Common myeloid progenitor, CD34-positive (primary cell): Measurements from ENCODE around the gene ZNF628.

ENCODE experiments used
- CTCF ChIA-PET: fragments of 350-600 bp; sonication (Branson Sonifier 250); formaldehyde crosslinking; loops from one replicate; lab custom pipeline; 2021; ENCODE audit warnings: antibody characterized with exemption; lab: Charles Lee
- POLR2A ChIA-PET: fragments of 350-600 bp; sonication (Branson Sonifier 250); formaldehyde crosslinking; loops from one replicate; lab custom pipeline; 2021; ENCODE audit warnings: antibody characterized with exemption; lab: Charles Lee
- DNase-seq, 3 donors: peaks; one replicate each; pipeline versions ENCODE4 v3.0.0 to v3.0.0-alpha.2; 2013
- H3K27ac ChIP-seq, 2 experiments: 1 replicate in 1 of 2; 2 replicates in 1 of 2; pipeline ENCODE4 v1.7.0; 2013; ENCODE audit warnings: inconsistent platforms in 2 of 2, low read length in 2 of 2, mild to moderate bottlenecking in 2 of 2, low read depth in 1 of 2, moderate library complexity in 1 of 2; ENCODE audit not compliant: severe bottlenecking in 2 of 2, insufficient read depth in 1 of 2, poor library complexity in 1 of 2
- H3K27me3 ChIP-seq, 5 experiments: replicated peaks in 2 of 5; 1 replicate in 3 of 5; 2 replicates in 2 of 5; pipeline versions ENCODE4 v1.6.1 to v1.7.0; 2013; ENCODE audit warnings: low read length in 4 of 5, mild to moderate bottlenecking in 2 of 5, moderate library complexity in 2 of 5, inconsistent platforms in 1 of 5; ENCODE audit not compliant: insufficient read depth in 5 of 5, control insufficient read depth in 4 of 5
- H3K36me3 ChIP-seq, 4 experiments: 1 replicate in 2 of 4; 2 replicates in 2 of 4; pipeline versions ENCODE4 v1.6.1 to v1.7.0; 2013; ENCODE audit warnings: low read length in 3 of 4, control low read depth in 1 of 4, mild to moderate bottlenecking in 1 of 4; ENCODE audit not compliant: control insufficient read depth in 4 of 4, insufficient read depth in 4 of 4
- H3K4me1 ChIP-seq, 4 experiments: 1 replicate in 3 of 4; 2 replicates in 1 of 4; pipeline versions ENCODE4 v1.6.1 to v1.7.1; 2013; ENCODE audit warnings: low read length in 3 of 4, mild to moderate bottlenecking in 3 of 4, control low read depth in 1 of 4, inconsistent platforms in 1 of 4, moderate library complexity in 1 of 4; ENCODE audit not compliant: control insufficient read depth in 4 of 4, insufficient read depth in 4 of 4; ENCODE audit errors: control extremely low read depth in 1 of 4
- H3K4me3 ChIP-seq, 7 experiments: 1 replicate in 4 of 7; 2 replicates in 3 of 7; pipeline versions ENCODE4 v1.5.1 to v1.7.0; 2013; ENCODE audit warnings: mild to moderate bottlenecking in 7 of 7, low read length in 6 of 7, moderate library complexity in 6 of 7, inconsistent platforms in 2 of 7, low read depth in 2 of 7, control low read depth in 1 of 7; ENCODE audit not compliant: insufficient read depth in 4 of 7, control insufficient read depth in 1 of 7; ENCODE audit errors: extremely low read depth in 1 of 7
- H3K9me3 ChIP-seq, 5 experiments: 1 replicate in 4 of 5; 2 replicates in 1 of 5; pipeline versions ENCODE4 v1.6.1 to v1.7.1; 2013; ENCODE audit warnings: low read length in 4 of 5, mild to moderate bottlenecking in 2 of 5, inconsistent platforms in 1 of 5, low read depth in 1 of 5, moderate library complexity in 1 of 5; ENCODE audit not compliant: control insufficient read depth in 4 of 5, insufficient read depth in 2 of 5; ENCODE audit errors: control extremely low read depth in 1 of 5
- WGBS: methylation state at CpG from one replicate; pipeline ENCODE4 v1.1.5; 2013; ENCODE audit not compliant: insufficient coverage; 5-methylcytosine and 5-hydroxymethylcytosine counted together

Gene ZNF628

GRCh38 chr19:55530996-55531395, 54.6 kb downstream of the ZNF628 start:
- ChIA-PET POLR2A (no interaction called here), CTCF (interaction anchor here (0.7 kb wide), 1 partner anchor 101 kb away, joined by 3 read pairs; no protein-coding TSS in a partner anchor)
- H3K27ac ChIP-seq: no peak overlapping the region
- no peaks in the 10 kb centered on the region for H3K9me3 ChIP-seq
- DNase-seq: no peak
- no peaks in the 10 kb centered on the region for H3K27me3 ChIP-seq
- no peaks in the 10 kb centered on the region for H3K36me3 ChIP-seq
- H3K4me3 ChIP-seq: no peak overlapping the region
- 89% methylated on average over 17 of the region's 26 CpGs for WGBS
- H3K4me1 ChIP-seq: peaks cover 0 to 9% (median 5%) of the 10 kb centered on the region in 4 experiments
